ENCODE results near the gene PSMC3. TPM values are rescaled to one million over a fixed set of nuclear protein-coding genes. Genes with fewer than 3 reads are reported as not detected.

The PSMC3 gene
- total and polyA plus RNA-seq, 9 of the 15 experiments (the other 6 are each of a cell fraction or from before 2014, with no cell fraction given), result 44.3 to 324 (median 240) TPM

GRCh38 chr11:47376525-47377371, 49.5 kb downstream of the PSMC3 start (continued):
- TF ChIP-seq KAT2B (IDR thresholded peaks at IDR 0.05; ENCODE audit: low read depth, low read length) (no peak), CBFA2T2 (conservative IDR thresholded peaks at IDR 0.05) (0 out of 2 replicates have a peak, but pooled peaks have one; percentile 4), TRIM24 (IDR thresholded peaks at IDR 0.05) (peak; percentile 47 to 59; a peak in 3 of 4 replicates), ZNF217 (CRISPR knock-in tag; IDR thresholded peaks at IDR 0.05) (no peak), SMAD1 (IDR thresholded peaks at IDR 0.05; ENCODE audit: low read depth, low read length, partially characterized antibody) (peak; percentile 63), ZNF561 (CRISPR knock-in tag; conservative IDR thresholded peaks at IDR 0.05) (no peak), SPI1 (IDR thresholded peaks at IDR 0.05; ENCODE audit: borderline replicate concordance, low read depth, low read length) (no peak), BACH1 (tag; IDR thresholded peaks at IDR 0.05) (no peak), MITF (IDR thresholded peaks at IDR 0.05) (no peak), ZSCAN32 (CRISPR knock-in tag; IDR thresholded peaks at IDR 0.05) (no peak), KAT8 (IDR thresholded peaks at IDR 0.05; ENCODE audit: low read depth) (no peak), DMBX1 (CRISPR knock-in tag; IDR thresholded peaks at IDR 0.05; ENCODE audit: borderline replicate concordance) (no peak), ID3 (CRISPR knock-in tag; IDR thresholded peaks at IDR 0.05) (no peak), ID3 (tag; IDR thresholded peaks at IDR 0.05) (no peak), AFF4 (CRISPR knock-in tag; IDR thresholded peaks at IDR 0.05) (no peak), ZNF75A (CRISPR knock-in tag; IDR thresholded peaks at IDR 0.05) (no peak), ZNF507 (tag; conservative IDR thresholded peaks at IDR 0.05) (no peak), POLR2B (IDR thresholded peaks at IDR 0.05; ENCODE audit: low read depth, partially characterized antibody) (no peak), DDX20 (tag; IDR thresholded peaks at IDR 0.05; ENCODE audit: low read depth) (no peak), DIDO1 (tag; IDR thresholded peaks at IDR 0.05; ENCODE audit: low read depth) (no peak), MXD1 (CRISPR knock-in tag; IDR thresholded peaks at IDR 0.05; ENCODE audit: borderline replicate concordance, poor library complexity, severe bottlenecking) (no peak)
